T47D (cell line): ENCODE data around the gene ANXA11.

Experiments used
- DNase-seq, 2 experiments: peaks; one replicate each; pipeline versions ENCODE4 v3.0.0 to v3.0.0-alpha.2; 2011 to 2012; ENCODE audit warnings: low read depth in 1 of 2, low spot score in 1 of 2
- JUND ChIP-seq: IDR thresholded peaks from 2 replicates; pipeline ENCODE4 v1.6.1; 2012; ENCODE audit warnings: low read depth
- in situ Hi-C: cut with HindIII; loops from 2 replicates; pipeline ENCODE4 v1.10.0; 2016; ENCODE audit warnings: low sequenced_read_pairs, low pct_unique_long_range_greater_than_20kb

Gene ANXA11

DNA sequence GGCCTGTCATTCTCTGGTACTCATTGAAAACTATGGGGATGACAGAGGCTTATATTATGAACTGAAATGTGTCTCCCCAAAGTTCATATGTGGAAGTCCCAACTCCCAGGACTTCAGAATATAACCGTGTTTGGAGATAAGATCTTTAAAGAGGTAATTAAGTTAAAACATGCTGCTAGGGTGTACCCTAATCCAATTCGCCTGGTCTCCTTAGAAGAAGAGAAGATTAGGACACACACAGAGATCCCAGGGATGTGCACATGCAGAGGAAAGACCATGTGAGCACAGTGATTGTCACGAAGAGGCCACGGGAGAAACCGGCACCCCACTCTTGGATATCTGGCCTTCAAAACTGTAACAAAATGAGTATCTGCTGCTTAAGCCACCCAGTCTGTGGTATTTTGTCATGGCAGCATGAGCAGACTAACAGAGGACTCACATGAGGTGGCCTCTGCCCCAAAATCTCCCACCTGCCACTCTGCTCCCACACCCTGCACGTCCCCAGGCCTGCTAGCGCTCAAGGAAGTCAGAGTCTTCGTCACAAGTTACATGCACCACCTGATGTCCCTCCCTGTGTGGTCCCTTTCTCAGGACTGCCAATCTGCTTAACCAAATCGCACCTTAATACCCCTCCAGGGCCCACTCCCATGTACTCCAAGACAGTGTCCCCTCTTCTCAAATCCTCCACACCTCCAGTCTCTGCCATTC lies 46.0 kb downstream of the ANXA11 start:
- no peak for TF ChIP-seq JUND
- in situ Hi-C loops = no loop called here
- no peak for DNase-seq

DNA sequence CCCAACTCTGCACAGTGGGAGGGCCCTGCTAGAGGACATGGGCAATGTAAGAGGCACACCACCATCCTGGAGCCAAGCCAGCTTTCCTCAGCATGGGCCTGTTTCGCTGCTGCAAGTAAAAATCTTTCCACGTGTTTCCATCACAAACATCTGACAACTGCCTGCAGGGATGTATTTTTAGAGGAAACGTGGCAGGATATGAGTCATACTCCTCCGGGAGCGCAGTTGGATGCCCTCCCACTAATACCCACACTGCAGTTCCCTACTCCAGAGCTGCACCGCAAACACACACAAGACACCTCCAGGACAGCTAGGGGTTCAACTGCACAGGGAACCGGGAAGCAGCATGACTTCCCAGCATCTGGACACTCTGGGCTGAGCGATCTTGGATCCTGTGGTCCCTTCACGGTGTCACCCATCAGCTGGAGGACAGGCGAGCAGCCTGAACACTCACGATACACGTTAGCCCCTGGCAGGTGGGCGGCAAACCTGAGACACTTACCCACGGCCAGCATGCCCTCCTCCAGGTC lies 46.7 kb downstream of the ANXA11 start:
- TF ChIP-seq JUND = no peak

DNA sequence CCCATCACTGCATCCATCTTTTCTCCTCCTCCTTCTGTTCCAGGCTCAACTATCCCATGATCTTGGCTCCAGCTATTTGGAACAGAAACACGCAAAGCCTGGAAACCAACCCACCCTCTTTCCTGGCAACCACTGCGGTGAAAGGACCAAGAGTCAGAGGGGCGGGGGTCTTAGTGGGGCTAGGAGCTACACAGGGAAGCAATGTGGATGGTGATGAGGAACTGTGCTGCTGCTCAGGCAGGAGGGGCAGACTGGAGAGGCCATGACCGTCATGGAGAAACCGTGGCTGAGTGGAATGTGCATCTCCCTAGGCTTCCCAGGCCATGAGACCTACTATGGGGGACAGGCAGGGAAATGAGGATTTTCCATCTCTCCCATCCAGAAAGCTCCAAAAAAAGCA lies 47.2 kb downstream of the ANXA11 start:
- TF ChIP-seq JUND = no peak
- DNase-seq = no peak
- in situ Hi-C loops = no loop called here

More for the DNA sequence above, 46.7 kb downstream of the ANXA11 start:
- no peak for DNase-seq
- in situ Hi-C loops = no loop called here

DNA sequence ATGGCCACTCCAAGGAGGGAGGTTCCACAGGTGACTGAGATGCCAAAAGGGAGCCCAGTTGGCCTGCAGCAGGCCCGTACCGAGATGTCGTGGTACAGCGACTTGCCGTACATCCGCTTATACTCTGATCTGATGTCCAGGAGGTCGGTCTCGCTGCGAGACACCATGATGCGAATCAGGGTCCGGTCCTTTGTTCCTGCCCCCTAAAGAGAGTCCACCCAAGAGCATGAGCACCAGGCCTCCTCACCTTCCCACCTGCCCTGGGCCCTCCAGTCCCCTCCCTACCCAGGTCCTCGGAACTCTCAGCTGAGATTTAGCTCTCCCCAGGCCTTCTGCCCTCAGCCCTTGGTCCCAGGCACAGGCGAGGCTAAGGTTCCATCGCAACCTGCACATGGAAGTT lies 47.8 kb downstream of the ANXA11 start:
- in situ Hi-C loops = no loop called here

DNA sequence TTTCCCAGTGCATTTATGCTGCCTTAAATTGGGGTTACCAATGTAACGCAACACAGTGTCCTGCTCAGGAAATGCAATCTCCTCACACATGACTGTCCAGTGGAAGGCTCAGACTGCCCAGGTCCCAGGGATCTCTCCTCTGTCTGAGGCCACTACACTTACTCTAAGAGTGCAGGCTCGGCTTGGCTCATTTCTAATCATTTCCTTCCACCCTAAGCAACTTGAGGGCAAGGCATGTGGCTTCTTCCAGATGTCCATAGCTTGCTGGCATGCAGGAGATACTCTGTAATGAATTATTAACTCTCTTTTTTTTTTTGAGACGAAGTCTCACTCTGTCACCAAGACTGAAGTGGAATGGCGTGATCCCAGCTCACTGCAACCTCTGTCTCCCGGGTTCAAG lies 49.1 kb downstream of the ANXA11 start:
- DNase-seq = no peak
- TF ChIP-seq JUND = no peak
- in situ Hi-C loops = no loop called here

More for the DNA sequence above, 47.8 kb downstream of the ANXA11 start:
- DNase-seq = no peak
- no peak for TF ChIP-seq JUND

DNA sequence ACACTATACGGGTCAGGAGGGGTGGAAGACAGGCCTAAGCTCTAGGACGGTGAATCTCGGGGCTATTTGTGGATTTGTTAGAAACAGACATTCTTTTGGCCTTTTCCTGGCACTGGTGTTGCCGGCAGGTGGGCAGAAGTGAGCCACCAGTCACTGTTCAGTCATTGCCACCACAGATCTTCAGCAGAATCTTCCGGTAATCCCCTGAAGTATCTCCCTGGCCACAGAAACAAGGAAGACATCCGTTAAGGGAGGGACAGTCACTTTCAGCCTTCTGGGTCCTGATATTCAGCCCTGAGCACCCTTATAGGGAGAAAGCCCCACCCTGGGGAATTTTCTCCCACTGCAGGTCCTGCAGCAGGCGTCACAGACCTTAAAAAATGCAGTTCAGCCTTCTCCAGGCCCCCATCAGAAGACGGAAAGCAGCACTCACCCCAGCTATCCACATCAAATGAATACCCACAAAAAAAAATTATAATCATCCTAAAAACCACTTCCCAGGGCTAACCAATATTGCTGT lies 49.6 kb downstream of the ANXA11 start:
- TF ChIP-seq JUND = no peak
- no peak for DNase-seq
- in situ Hi-C loops = no loop called here

DNA sequence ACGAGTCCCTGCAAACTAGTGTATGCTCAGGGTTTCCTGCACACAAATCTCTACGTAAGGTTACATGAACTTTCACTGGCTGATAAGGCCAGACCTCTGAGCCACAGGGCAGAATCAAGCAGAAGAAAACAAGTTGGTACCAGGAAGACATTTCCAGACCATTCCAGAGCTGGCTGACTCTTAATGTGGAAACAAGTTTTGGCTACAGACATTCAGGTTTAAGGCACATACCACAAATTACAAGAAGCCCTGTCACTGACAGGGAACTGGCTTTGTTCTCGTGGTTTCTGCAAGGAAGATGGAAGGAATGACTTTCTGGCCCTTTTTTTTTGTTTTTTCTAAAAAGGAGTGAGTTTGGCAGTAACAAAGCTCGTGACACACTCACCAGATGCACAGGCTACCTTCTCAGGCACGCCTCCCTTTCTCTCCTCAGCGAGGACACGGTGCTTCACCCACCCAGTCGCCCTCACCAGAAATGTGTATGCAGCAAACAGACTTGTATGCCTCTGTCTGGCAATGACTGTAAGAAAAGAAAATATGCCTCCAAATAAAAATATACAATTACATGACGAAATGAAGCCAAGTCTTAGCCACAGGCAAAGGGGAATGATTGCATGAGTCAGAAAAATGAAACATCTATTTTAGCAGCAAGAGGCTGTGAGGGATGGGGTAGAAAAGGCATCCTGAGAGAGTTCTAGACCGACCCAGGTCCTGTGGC lies 50.2 kb downstream of the ANXA11 start:
- in situ Hi-C loops = no loop called here
- DNase-seq = no peak
- no peak for TF ChIP-seq JUND

DNA sequence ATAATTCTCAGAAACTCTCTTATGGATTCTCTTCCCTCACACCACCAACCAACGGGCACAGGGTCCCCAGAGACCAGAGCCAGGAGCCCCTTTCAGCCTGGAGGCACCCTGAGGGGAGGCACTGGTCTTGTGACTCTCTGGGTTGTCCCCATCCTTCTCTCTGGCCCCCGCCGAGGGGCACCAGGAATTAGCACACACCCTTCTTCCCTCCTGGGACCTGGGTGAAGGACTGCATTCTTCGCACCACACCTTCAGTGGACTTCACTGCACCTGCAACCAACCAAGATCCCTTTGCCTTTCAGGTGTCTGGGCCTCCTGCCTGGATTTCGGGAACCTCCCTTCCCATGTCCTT lies 50.7 kb downstream of the ANXA11 start:
- TF ChIP-seq JUND = no peak
- in situ Hi-C loops = no loop called here
- no peak for DNase-seq

DNA sequence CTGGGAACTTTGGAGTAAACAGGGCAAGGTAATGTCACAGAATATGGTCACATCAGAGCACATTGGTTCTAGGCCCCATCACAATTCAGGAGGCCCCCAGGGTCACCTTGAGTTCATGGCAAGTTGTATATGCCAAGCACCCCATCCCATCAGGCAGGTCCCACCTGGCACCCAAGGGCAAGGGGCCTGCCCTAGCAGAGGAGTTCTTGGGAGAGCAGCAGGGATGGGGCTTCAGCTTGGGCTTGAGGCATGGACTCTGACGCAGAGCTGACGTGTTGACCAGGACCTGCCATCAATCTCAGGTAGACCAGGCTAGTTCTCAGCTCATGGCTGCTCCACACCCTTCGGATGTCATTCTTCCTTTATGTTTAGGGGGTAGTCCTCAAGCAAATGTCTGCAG lies 51.9 kb downstream of the ANXA11 start:
- no peak for TF ChIP-seq JUND
- in situ Hi-C loops = no loop called here
- DNase-seq = no peak

DNA sequence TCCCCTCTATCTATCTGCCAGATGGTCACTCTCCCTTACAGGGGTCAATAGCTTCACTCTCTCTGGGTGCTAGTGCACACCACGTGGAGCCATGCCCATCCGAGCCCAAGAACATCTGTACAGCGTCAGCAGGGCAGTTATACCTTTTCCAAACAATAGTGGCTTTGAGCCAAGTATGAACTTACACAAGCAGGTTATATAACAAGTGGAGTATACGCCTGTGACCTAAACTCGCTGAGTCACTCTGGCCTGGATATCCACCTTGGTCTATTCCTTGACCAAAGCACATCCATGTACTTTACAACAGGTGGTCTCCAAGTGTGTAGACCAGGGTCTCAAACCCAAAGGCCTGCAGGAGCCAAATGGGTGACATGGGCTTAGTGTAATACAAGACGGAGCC lies 52.5 kb downstream of the ANXA11 start:
- no peak for DNase-seq
- in situ Hi-C loops = no loop called here
- no peak for TF ChIP-seq JUND

DNA sequence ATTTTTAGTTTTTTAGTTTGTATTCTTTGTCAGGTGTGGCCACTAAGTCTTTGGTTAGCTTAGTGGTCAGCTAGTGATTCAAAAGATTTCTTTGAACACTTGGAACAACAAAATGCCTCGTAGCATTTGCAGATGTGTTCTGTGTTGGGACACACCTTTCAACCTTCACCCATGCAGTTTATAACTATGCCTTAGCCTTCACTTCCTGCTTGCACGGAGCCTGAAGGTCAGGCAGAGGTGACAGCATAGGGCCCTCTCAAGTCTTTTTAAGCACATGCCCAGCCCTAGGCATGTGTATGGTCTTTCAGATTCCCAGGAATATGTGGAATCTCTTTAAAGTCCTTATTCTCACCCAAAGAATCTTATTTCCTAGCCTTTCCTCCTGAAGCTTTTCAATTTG lies 55.2 kb downstream of the ANXA11 start:
- no peak for DNase-seq
- in situ Hi-C loops = no loop called here
- TF ChIP-seq JUND = no peak

DNA sequence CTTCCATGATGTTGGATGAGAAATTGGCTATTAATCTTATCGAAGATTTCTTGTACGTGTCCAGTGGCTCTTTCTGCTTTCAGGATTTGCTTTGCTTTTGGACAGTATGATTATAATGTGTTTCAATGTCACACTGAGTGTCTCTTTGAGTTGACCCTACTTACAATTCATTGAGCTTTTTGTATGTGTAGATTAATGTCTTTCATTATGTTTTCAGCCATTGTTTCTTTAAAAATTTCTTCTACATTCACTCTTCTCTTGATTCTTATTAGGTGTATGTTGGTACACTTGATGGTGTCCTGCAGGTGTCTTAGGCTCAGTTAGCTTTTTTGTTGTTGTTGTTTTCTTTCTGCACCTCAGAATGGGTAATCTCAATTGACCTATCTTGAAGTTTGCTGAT lies 56.2 kb downstream of the ANXA11 start:
- DNase-seq = no peak
- in situ Hi-C loops = no loop called here

DNA sequence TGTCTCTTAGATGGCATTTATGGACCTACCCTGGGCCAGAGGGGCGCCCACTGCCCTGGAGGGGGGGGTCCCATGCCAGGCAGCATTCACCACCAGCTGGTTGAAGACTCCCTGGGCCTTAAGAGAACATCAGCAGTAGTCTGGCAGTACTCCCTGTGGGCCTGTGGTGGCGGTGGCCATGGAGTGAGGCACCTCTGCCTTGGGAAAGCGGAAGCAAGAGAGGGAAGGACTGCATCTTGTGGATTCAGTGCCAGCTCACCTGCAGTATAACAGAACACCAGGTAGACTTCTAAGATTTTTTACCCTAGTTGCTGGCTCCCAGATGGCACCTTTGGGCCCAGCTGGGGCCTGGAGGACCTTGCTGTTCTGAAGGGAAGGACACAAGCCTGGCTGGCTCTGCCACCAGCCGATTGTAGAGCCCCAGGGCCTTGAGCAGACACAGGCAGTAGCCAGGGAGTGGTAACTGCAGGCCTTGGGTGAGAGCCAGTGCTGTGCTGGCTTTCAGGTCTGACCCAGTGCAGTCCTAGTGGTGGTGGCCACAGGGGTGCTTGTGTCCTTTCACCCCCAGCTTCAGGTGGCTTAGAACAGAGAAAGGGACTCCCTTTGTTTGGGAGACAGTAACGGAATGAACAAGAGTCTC lies 57.1 kb downstream of the ANXA11 start:
- in situ Hi-C loops = no loop called here
- DNase-seq = no peak
- no peak for TF ChIP-seq JUND

More for the DNA sequence above, 56.2 kb downstream of the ANXA11 start:
- no peak for TF ChIP-seq JUND
